Adrenal gland (tissue), 5 donors: ENCODE data around the gene GMDS.

ENCODE experiments used
- CTCF ChIP-seq, 6 experiments: fragments of 450-650 bp in 4 of 6; fragments of 200-600 bp in 2 of 6; sonication (generic) in 1 of 6; IDR thresholded peaks; 1 replicate in 5 of 6; 2 replicates in 1 of 6; pipeline versions ENCODE4 v1.5.1 to v1.8.0; 2016 to 2021; ENCODE audit warnings: antibody characterized with exemption in 6 of 6, mild to moderate bottlenecking in 2 of 6, moderate library complexity in 1 of 6
- POLR2A ChIP-seq, 2 donors: fragments of 450-650 bp; IDR thresholded peaks; one replicate each; pipeline ENCODE4 v1.6.1; 2017; ENCODE audit warnings: antibody characterized with exemption in 2 of 2, mild to moderate bottlenecking in 2 of 2, moderate library complexity in 1 of 2
- donor health status: DM: no; HTN: no; CAD: no.

GRCh38 chr6:1869308-1869707 is 376.1 kb downstream of the GMDS start:
- no peak for TF ChIP-seq CTCF (IDR thresholded peaks at IDR 0.05)
- TF ChIP-seq POLR2A (IDR thresholded peaks at IDR 0.05) = no peak
